ENCODE data around the gene BIRC2. TPM values are rescaled to one million over a fixed set of nuclear protein-coding genes. Genes with fewer than 3 reads are reported as not detected.

The BIRC2 gene
- total RNA-seq: 42.6 and 47.6 TPM in 2 replicates

DNA sequence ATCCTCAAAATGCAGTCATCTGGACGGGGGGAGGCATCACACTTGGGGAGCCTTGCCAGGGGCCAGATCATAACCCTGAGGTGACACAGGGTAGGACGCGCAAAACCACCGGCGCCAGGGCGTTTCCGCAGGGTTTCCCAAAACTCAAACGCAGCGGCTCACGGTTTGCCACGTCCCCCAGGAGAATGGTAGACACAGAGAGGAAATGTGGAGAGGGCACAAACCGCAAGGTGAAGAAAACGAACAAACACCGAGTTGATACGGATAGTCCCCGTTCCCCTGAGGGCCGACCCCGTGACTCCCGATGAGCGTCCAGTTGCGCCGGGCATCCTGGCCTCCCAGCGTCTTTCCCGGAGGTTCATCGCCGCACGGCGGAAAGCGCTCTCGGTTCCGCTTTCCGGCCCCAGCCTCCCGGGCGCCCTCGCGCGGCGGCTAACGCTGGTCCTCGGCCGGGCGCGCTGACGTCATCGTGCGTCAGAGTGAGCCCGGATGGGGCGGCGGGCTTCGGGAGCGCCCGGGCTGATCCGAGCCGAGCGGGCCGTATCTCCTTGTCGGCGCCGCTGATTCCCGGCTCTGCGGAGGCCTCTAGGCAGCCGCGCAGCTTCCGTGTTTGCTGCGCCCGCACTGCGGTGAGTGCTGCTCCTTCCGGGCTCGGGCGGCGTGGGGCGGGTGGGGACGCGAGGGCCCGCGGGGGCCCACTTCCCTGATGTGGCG, at the start of gene BIRC2:
Gene BIRC2 (plus strand): TSS at position 467 of the 714 bp plus-strand sequence. CDS start 2,641 bp downstream, outside the sequence.

GRCh38 chr11:102317099-102317767, 29.8 kb upstream of the BIRC2 start, which contains the start of gene BIRC3:
Gene BIRC3, plus strand, starts transcription at chr11:102317484. Its CDS starts 7,026 bp downstream, at chr11:102324510.

Other genes with a start within 250 kb of the BIRC2 start
- 140 and 143 TPM in 2 replicates for gene YAP1, start 236.8 kb upstream of the BIRC2 start, total RNA-seq
- gene BIRC3, start 29.7 kb upstream of the BIRC2 start, total RNA-seq: 4.6 and 4.8 TPM in 2 replicates
- 114 and 149 TPM in 2 replicates for gene TMEM123, start 105.6 kb downstream of the BIRC2 start, total RNA-seq
- gene MMP7, start 183.5 kb downstream of the BIRC2 start, total RNA-seq: 43.3 and 509 TPM in 2 replicates

All from mesangial cell (primary cell).